ENCODE measurements around the gene ZNF554.

GRCh38 chr19:2856457-2857050 lies 36.9 kb downstream of the ZNF554 start:
- TF ChIP-seq, protein P1, sequence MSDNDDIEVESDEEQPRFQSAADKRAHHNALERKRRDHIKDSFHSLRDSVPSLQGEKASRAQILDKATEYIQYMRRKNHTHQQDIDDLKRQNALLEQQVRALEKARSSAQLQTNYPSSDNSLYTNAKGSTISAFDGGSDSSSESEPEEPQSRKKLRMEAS (IDR thresholded peaks at IDR 0.05; ENCODE audit: low read depth) = no peak
- TF ChIP-seq CTCF (IDR thresholded peaks at IDR 0.05) = no peak
